NCI-H82 (cell line): ENCODE data around the gene CTNND2.
A peak's percentile ranks its signal among the peaks of the same experiment; 100 is the strongest.

Source experiments
- DNase-seq: peaks from one replicate; lab custom pipeline; 2025; lab: John Stamatoyannopoulos, UW

Gene CTNND2

GRCh38 chr5:11594021-11594420, 310.2 kb downstream of the CTNND2 start:
- no peak for DNase-seq

- no peak for DNase-seq
These were observed 313.8 kb downstream of the CTNND2 start for GRCh38 chr5:11590475-11590874.

- DNase-seq, result no peak
These were observed 315.4 kb downstream of the CTNND2 start for GRCh38 chr5:11588803-11589202.

DNA sequence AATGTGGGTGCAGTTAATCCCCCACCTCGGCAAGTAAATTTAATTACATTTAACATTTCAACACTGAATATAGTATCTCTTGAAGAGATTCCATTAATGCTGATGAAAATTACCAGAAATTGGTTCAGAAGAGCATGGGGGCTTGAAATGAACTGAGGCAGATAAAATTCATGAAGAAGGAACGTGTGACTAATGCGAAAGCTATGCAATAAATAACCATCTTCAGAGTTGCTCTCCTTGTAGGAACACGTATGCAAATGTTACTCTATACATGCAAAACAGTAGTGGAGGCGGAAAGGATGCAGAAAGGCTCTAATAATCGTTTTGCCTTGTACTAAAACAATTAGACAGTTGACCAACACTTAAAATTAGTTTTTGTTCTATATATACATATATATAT, 320.2 kb downstream of the CTNND2 start:
- DNase-seq, result no peak

DNA sequence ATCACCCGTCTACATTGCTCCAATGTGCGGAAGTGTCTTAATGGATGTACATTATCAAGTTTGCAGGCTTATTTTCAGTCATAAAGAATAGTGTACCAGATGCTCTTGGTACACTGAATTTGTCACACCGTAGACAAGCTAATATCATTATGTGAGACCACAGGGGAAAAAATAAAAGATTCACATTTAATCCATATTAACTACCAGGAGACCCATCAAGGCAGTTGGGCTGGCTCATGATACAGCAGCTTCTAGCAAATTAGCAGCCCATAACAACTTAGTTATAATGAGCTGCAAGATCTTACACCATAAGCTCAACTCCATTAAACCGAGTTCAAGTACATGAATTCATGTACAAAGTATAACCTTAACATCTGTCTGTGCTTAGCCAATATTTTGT, 324.9 kb downstream of the CTNND2 start:
- no peak for DNase-seq

DNA sequence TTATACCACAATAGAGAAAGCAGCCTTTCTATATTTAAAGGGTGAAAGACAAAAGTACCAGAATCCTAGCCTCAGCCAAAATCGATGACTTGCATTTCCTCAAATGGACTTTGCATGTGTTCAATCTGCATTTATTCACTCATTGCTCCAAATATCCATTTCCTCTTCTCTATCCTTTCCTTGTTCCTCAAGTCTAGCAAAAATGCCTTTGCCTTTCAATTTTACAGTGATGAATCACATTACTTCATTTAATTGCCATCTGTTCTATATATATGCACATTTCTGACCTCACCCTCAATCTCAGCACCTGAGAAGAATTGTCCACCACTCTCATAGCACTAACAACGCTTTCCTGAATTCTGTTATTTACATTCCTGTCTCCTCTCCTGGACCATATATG, 329.5 kb downstream of the CTNND2 start:
- no peak for DNase-seq

DNA sequence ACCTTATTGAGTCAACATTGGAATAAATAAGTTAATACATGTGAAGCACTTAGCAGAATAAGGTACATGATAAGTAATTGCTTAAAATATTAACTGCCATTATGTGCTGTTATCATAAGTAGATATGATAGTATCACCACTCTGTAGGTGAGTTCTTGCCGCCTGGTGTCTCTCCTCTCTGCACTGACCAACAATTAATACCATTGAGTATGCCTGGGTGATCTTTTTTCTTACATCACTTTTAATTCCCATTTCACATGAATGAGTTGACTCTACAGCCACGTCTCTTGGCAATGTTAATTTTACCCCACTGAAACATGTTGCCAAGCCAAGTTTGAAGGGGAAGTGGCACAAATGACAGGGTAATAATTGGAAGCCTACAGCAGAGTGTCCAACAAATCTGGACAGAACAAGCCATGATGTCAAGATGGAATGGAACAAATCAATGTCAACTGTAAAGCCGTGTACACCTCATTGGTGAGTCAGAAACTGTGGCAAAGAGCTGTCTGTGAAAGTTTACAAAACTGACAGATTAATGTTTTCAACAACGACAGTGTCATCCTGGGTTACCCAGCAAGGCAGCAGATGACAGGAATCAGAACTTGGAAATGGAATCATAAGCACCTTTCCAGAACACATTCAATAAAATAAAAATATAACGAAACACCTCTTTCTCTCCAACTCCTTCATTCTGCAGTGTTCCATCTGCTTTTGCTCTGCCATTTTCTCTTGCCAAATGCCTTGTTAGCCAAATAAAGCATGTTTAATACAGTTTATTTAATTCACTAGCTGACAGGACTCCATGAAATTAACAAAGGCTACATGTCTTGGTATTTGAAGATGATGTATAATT, 330.9 kb downstream of the CTNND2 start:
- DNase-seq, result no peak

- DNase-seq, result peak; percentile 0
These were observed 339.5 kb downstream of the CTNND2 start for GRCh38 chr5:11564706-11565105.

GRCh38 chr5:11563822-11564221, 340.4 kb downstream of the CTNND2 start:
- no peak for DNase-seq

- no peak for DNase-seq
These were observed 343.1 kb downstream of the CTNND2 start for GRCh38 chr5:11560915-11561697.

DNA sequence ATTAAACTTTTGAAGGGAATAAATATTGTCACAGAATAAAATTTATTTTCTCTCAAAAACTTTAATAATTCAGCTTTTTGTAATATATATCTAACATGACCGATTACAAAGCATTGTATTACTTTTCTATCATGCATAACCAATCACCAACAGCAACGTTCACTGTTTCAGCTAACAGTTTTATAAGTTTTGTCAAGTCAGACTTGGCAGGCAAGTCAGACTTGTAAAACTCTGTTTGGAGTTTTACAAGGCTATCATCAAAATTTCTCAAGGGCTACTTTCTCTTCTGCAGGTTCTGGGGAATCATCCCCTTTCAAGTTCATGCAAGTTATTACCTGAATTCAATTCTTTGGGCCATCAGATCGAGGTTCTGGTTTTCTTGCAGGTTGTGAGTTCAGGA, 347.2 kb downstream of the CTNND2 start:
- DNase-seq, result no peak

- peak; percentile 60 for DNase-seq
These were observed 349.1 kb downstream of the CTNND2 start for GRCh38 chr5:11555171-11555570.

DNA sequence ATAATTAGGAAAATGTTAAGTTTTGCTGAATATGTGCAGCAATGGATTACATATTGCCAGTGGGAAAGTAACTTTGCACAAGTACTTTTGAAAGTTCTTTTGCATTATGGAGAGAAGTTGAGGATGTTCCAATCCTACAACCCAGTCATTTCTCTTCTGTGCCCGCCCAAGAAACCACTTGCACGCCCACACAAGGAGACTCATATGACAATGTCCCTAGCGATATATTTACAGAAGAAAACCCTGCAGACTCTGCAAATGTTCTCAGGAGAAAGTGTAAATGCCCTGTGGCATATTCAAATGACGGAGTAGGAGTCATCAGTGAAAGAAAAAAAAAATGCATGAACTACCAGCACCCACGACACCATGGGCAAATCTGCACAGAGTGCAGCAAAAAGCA, 356.5 kb downstream of the CTNND2 start:
- no peak for DNase-seq

GRCh38 chr5:11547140-11547539, 357.1 kb downstream of the CTNND2 start:
- DNase-seq, result no peak

- no peak for DNase-seq
These were observed 364.1 kb downstream of the CTNND2 start for GRCh38 chr5:11540112-11540511.

DNA sequence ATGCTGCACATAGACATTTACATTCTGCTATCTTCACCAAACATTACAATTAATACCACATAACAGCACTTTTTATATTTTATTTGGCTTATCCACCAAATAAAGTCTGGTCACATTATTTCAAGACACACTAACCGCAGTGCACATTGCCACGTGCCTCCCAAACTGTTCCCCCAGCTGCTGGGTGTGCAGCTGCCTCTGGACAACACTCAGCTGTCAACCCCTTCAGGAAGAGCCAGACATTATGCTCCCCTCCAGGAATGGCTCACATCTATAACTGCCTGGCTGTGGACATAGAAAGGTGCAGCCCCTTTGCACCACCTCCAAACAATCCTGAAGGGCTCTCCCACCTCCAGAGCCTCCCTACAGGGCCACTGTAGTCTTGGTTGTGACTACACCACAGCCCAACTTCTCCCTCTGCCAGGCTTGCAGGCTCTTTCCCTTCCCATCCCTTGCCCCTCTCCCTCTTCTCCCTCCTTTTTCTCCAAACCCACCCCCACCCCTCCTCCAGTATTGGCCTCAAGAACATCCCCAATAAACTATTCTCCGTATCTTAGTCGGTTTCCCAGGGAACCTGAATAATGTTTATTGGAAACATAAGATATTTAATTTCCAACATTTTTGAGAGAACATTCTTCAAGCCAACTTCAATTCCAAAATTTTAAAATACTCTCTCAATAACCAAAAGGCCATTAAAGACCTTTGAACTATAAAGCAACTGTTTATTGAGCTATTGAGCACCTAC, 372.3 kb downstream of the CTNND2 start:
- DNase-seq, result no peak

DNA sequence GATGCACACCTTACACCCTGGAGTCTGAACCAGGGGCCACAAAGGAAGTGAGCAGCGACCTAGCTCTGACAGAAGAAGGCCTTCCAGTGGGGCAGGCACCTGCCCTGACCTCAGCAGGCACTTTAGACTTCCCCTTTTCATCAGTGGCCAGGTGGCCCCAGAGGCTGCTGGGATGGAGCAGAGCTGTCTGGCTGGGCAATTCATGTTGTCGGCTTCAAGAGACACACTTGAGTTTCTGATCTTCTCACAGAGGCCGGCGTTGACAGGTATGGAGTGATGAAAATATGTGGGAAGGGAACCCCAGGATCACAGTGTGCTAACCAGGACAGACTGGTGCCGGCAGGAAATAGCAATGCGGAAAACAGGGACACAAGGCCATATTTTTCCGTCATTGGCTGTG, 375.5 kb downstream of the CTNND2 start:
- no peak for DNase-seq

DNA sequence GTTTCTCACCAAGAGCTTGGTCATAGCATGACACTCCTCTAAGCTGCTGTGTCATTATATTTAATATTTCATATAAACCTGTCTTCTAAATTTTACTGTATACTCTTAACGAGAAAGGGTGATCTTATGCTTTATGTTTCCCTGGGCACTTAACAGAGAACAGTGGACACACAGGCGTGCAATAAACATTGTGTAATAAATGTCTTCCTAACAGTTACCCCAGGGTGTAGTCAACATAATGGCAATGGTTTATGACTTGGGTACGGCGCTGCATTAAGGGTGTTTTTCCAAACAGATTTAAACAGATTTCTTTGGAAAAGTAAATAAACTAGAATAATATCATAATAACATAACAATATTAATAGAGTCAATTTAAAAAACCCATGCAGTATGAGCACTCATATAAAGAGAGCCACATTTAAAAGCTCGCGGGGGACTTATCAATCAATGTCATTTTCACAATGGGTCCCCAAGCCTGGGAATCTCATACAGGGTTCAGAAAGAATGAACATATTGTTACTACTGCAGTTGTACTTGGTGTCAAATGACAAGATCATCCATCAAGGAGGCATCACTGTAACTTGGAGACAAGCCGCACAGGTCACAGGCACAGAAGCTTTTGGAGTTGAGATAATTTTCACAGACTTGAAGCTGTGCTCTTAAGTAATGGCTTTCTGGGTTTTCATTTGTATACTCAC, 376.4 kb downstream of the CTNND2 start:
- no peak for DNase-seq

GRCh38 chr5:11525020-11525419, 379.2 kb downstream of the CTNND2 start:
- DNase-seq, result no peak

GRCh38 chr5:11524188-11524587, 380.1 kb downstream of the CTNND2 start:
- DNase-seq, result no peak

DNA sequence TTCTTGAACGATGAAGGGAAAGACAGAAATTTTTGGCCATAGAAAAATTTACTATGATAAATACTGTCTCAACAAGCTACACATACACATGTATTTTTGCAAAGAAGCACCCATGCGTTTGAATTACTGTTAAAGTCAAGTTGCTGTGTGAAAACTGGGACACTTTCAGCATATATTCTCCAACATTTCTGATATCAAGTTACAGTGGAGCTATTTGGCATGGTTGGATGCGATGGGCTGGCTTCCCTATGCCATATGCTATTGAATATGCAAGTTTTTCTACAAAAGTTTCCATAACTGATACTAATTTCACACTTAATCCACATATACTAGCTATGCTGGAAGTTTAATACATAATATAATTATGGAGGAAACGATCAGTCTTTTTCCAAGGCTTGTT, 381.4 kb downstream of the CTNND2 start:
- DNase-seq, result no peak
